ENCODE results near the gene PTPRCAP.

The PTPRCAP gene

DNA sequence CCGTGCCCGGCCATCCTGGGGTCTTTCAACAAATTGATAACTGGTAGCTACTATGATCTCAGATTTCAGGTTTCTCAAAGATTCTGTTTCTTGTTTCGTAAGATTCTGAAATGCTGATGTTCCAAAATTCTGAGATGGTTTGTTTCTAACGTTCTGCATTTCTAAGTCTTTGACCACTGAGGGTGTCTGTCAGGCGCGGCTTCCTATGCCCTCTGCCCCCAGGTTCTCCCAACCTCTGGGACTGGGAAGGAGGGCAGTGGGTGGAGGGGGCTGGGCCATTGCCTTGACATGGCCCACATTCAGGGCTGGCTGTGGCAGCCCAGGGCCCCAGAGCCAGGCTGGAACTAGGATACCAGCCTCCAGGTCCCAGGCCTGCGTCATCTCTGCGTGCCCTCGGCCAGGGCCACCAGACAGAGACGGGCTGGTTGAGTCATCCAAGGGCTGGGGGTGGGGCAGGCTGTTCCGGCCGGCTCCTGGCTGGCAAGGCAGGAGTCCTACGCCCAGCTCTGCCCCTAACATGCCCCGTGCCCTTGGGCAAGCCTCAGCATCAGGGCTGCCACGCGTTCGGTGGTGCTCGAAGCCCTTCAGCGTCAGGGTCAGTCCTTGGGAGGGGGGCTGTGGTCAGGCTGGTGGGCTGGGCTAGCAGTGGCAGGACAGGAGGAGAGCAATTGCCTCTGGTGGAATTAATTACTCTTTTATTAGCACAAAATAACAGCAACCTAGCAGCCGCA, 26.4 kb upstream of the PTPRCAP start:
- no peak for TF ChIP-seq NFIC (IDR thresholded peaks at IDR 0.05)

DNA sequence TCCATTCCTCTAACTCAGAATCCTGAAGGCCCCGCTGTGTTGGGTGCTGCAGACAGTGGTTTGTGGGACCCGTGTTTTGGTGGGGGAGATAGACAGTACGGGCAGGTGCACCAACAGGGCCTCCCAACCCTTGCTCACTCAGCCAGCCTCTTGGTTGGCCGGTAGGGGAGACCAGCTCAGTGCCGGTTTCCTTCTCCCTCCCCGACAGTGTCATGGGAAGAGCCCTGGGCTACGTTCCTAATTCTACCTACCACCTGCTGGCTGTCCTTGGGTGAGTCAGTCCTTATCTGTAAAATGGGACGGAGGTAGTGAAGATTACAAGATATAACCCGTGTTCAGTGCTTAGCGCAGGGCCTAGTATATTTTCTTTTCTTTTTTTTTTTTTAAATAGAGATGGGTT, 25.7 kb upstream of the PTPRCAP start:
- TF ChIP-seq, protein P1, sequence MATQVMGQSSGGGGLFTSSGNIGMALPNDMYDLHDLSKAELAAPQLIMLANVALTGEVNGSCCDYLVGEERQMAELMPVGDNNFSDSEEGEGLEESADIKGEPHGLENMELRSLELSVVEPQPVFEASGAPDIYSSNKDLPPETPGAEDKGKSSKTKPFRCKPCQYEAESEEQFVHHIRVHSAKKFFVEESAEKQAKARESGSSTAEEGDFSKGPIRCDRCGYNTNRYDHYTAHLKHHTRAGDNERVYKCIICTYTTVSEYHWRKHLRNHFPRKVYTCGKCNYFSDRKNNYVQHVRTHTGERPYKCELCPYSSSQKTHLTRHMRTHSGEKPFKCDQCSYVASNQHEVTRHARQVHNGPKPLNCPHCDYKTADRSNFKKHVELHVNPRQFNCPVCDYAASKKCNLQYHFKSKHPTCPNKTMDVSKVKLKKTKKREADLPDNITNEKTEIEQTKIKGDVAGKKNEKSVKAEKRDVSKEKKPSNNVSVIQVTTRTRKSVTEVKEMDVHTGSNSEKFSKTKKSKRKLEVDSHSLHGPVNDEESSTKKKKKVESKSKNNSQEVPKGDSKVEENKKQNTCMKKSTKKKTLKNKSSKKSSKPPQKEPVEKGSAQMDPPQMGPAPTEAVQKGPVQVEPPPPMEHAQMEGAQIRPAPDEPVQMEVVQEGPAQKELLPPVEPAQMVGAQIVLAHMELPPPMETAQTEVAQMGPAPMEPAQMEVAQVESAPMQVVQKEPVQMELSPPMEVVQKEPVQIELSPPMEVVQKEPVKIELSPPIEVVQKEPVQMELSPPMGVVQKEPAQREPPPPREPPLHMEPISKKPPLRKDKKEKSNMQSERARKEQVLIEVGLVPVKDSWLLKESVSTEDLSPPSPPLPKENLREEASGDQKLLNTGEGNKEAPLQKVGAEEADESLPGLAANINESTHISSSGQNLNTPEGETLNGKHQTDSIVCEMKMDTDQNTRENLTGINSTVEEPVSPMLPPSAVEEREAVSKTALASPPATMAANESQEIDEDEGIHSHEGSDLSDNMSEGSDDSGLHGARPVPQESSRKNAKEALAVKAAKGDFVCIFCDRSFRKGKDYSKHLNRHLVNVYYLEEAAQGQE (IDR thresholded peaks at IDR 0.05; ENCODE audit: low read depth): no peak
- TF ChIP-seq EP300 (IDR thresholded peaks at IDR 0.05; ENCODE audit: borderline replicate concordance): no peak
- no peak for TF ChIP-seq NFIC (IDR thresholded peaks at IDR 0.05)
- TF ChIP-seq TCF12 (IDR thresholded peaks at IDR 0.05; ENCODE audit: low read depth): no peak
- TF ChIP-seq TEAD4 (IDR thresholded peaks at IDR 0.05): no peak
- TF ChIP-seq RAD21 (IDR thresholded peaks at IDR 0.05; ENCODE audit: low read depth): no peak
- TF ChIP-seq CEBPB (IDR thresholded peaks at IDR 0.05): no peak
- TF ChIP-seq FOXM1 (IDR thresholded peaks at IDR 0.05; ENCODE audit: borderline replicate concordance, low read depth): no peak
- no peak for TF ChIP-seq CREB1 (IDR thresholded peaks at IDR 0.05; ENCODE audit: low read depth)
- TF ChIP-seq, protein P2, sequence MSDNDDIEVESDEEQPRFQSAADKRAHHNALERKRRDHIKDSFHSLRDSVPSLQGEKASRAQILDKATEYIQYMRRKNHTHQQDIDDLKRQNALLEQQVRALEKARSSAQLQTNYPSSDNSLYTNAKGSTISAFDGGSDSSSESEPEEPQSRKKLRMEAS (IDR thresholded peaks at IDR 0.05): no peak
- no peak for TF ChIP-seq YY1 (IDR thresholded peaks at IDR 0.05; ENCODE audit: low read depth)
- TF ChIP-seq, protein P3, sequence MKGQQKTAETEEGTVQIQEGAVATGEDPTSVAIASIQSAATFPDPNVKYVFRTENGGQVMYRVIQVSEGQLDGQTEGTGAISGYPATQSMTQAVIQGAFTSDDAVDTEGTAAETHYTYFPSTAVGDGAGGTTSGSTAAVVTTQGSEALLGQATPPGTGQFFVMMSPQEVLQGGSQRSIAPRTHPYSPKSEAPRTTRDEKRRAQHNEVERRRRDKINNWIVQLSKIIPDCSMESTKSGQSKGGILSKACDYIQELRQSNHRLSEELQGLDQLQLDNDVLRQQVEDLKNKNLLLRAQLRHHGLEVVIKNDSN (IDR thresholded peaks at IDR 0.05): no peak

DNA sequence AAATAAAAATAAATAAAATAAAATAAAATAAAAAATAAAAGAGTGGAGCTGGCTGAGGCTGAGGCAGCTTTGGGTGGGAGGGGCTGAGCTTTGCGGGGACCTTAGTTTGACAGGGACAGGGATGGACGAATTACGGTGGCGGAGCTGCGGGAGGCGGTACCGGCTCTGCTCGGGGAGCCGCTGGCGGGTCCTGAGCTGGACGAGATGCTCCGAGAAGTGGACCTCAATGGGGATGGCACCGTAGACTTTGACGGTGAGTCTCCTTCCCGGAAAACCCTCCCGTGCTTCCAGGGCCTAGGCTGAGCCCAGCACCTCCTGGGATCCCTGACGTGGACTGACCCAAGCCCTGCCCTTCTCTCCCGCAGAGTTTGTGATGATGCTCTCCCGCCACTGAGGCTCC, 20.8 kb upstream of the PTPRCAP start:
- no peak for TF ChIP-seq FOXM1 (IDR thresholded peaks at IDR 0.05; ENCODE audit: borderline replicate concordance, low read depth)
- TF ChIP-seq, protein P3 (IDR thresholded peaks at IDR 0.05): no peak
- no peak for TF ChIP-seq YY1 (IDR thresholded peaks at IDR 0.05; ENCODE audit: low read depth)
- no peak for TF ChIP-seq NFIC (IDR thresholded peaks at IDR 0.05)
- TF ChIP-seq, protein P1 (IDR thresholded peaks at IDR 0.05; ENCODE audit: low read depth): no peak
- no peak for TF ChIP-seq EP300 (IDR thresholded peaks at IDR 0.05; ENCODE audit: borderline replicate concordance)
- TF ChIP-seq TCF12 (IDR thresholded peaks at IDR 0.05; ENCODE audit: low read depth): no peak
- no peak for TF ChIP-seq TEAD4 (IDR thresholded peaks at IDR 0.05)
- TF ChIP-seq EGR1 (IDR thresholded peaks at IDR 0.05): no peak
- no peak for TF ChIP-seq TAF1 (IDR thresholded peaks at IDR 0.05; ENCODE audit: low read depth)
- no peak for TF ChIP-seq ZBTB7A (IDR thresholded peaks at IDR 0.05; ENCODE audit: low read depth)
- TF ChIP-seq, protein P2 (IDR thresholded peaks at IDR 0.05): no peak
- TF ChIP-seq RAD21 (IDR thresholded peaks at IDR 0.05; ENCODE audit: low read depth): no peak
- no peak for TF ChIP-seq CEBPB (IDR thresholded peaks at IDR 0.05)
- no peak for TF ChIP-seq CREB1 (IDR thresholded peaks at IDR 0.05; ENCODE audit: low read depth)

DNA sequence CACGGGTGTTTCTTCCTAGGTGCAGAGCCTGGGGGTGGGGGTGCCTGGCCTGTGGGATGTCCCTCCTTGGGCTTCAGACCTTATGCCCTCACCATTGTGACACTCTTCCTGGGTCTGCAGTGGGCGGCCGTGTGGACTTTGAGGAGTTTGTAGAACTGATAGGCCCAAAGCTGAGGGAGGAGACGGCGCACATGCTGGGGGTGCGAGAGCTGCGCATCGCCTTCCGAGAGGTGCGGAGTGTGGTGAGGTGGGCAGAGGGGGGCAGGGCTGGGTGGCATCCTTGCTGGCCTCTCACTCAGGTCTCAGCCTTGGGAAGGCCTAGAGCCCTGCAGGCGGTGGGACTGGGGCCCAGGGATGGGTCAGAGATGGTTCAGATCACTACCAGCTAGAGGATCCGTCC, 20.0 kb upstream of the PTPRCAP start:
- TF ChIP-seq TAF1 (IDR thresholded peaks at IDR 0.05; ENCODE audit: low read depth): no peak
- no peak for TF ChIP-seq ZBTB7A (IDR thresholded peaks at IDR 0.05; ENCODE audit: low read depth)
- TF ChIP-seq NFIC (IDR thresholded peaks at IDR 0.05): no peak
- no peak for TF ChIP-seq EP300 (IDR thresholded peaks at IDR 0.05; ENCODE audit: borderline replicate concordance)
- TF ChIP-seq TEAD4 (IDR thresholded peaks at IDR 0.05): no peak
- no peak for TF ChIP-seq CEBPB (IDR thresholded peaks at IDR 0.05)
- no peak for TF ChIP-seq EGR1 (IDR thresholded peaks at IDR 0.05)
- no peak for TF ChIP-seq FOXM1 (IDR thresholded peaks at IDR 0.05; ENCODE audit: borderline replicate concordance, low read depth)
- TF ChIP-seq TCF12 (IDR thresholded peaks at IDR 0.05; ENCODE audit: low read depth): no peak
- TF ChIP-seq, protein P1 (IDR thresholded peaks at IDR 0.05; ENCODE audit: low read depth): no peak
- TF ChIP-seq, protein P2 (IDR thresholded peaks at IDR 0.05): no peak
- TF ChIP-seq YY1 (IDR thresholded peaks at IDR 0.05; ENCODE audit: low read depth): no peak
- no peak for TF ChIP-seq RAD21 (IDR thresholded peaks at IDR 0.05; ENCODE audit: low read depth)
- TF ChIP-seq, protein P3 (IDR thresholded peaks at IDR 0.05): no peak
- TF ChIP-seq CREB1 (IDR thresholded peaks at IDR 0.05; ENCODE audit: low read depth): no peak
